GM23248 (cell line): ENCODE data around the gene NEURL4. TPM values are rescaled to one million over a fixed set of nuclear protein-coding genes. Genes with fewer than 3 reads are reported as not detected.

Source experiments
- DNase-seq: peaks from one replicate; pipeline ENCODE4 v3.0.0-alpha.2; 2015
- H2AFZ ChIP-seq: fragments of 200-600 bp; sonication (generic); 2 replicates; pipeline ENCODE4 v1.6.1; 2016; ENCODE audit warnings: antibody characterized with exemption
- H3F3A ChIP-seq: fragments of 200-600 bp; sonication (generic); 2 replicates; pipeline ENCODE4 v1.6.1; 2016; ENCODE audit warnings: mild to moderate bottlenecking, antibody characterized with exemption, mixed run types; ENCODE audit not compliant: insufficient read depth
- H3K27ac ChIP-seq: fragments of 200-600 bp; sonication (generic); 2 replicates; pipeline ENCODE4 v1.5.1; 2016; ENCODE audit warnings: mild to moderate bottlenecking
- H3K27me3 ChIP-seq: fragments of 200-600 bp; sonication (generic); replicated peaks from 2 replicates; pipeline ENCODE4 v1.6.1; 2016; ENCODE audit warnings: mild to moderate bottlenecking; ENCODE audit not compliant: insufficient read depth
- H3K36me3 ChIP-seq: fragments of 200-600 bp; sonication (generic); 2 replicates; pipeline ENCODE4 v1.6.1; 2016; ENCODE audit warnings: low read depth, mild to moderate bottlenecking
- H3K4me1 ChIP-seq: fragments of 200-600 bp; sonication (generic); 2 replicates; pipeline ENCODE4 v1.6.1; 2016; ENCODE audit warnings: mild to moderate bottlenecking; ENCODE audit not compliant: insufficient read depth
- H3K4me2 ChIP-seq: fragments of 200-600 bp; sonication (generic); one replicate; pipeline ENCODE4 v1.6.1; 2016; ENCODE audit warnings: mild to moderate bottlenecking; ENCODE audit not compliant: unreplicated experiment
- H3K4me3 ChIP-seq: fragments of 200-600 bp; sonication (generic); 2 replicates; pipeline ENCODE4 v1.5.1; 2016; ENCODE audit warnings: mild to moderate bottlenecking
- H3K79me2 ChIP-seq: fragments of 200-600 bp; sonication (generic); 2 replicates; pipeline ENCODE4 v1.6.1; 2016; ENCODE audit warnings: mild to moderate bottlenecking; ENCODE audit not compliant: insufficient read depth
- H3K9ac ChIP-seq: fragments of 200-600 bp; sonication (generic); 2 replicates; pipeline ENCODE4 v1.6.1; 2016; ENCODE audit warnings: mild to moderate bottlenecking
- H3K9me2 ChIP-seq: fragments of 200-600 bp; sonication (generic); 2 replicates; pipeline ENCODE4 v1.6.1; 2016; ENCODE audit warnings: mixed run types, mild to moderate bottlenecking, moderate library complexity; ENCODE audit not compliant: insufficient read depth
- H3K9me3 ChIP-seq: fragments of 200-600 bp; sonication (generic); one replicate; pipeline ENCODE4 v1.6.1; 2017; ENCODE audit warnings: low read depth
- H4K20me1 ChIP-seq: fragments of 200-600 bp; sonication (generic); 2 replicates; pipeline ENCODE4 v1.6.0; 2016; ENCODE audit not compliant: insufficient read depth
- EZH2 ChIP-seq: fragments of 200-600 bp; sonication (generic); IDR thresholded peaks from 2 replicates; pipeline ENCODE4 v1.6.1; 2018; ENCODE audit warnings: antibody characterized with exemption, mild to moderate bottlenecking; ENCODE audit not compliant: insufficient read depth, poor library complexity, severe bottlenecking
- EZH2phosphoT487 ChIP-seq: fragments of 200-600 bp; sonication (generic); IDR thresholded peaks from 2 replicates; pipeline ENCODE4 v1.6.1; 2018; ENCODE audit warnings: antibody characterized with exemption, moderate library complexity, mild to moderate bottlenecking, low read depth; ENCODE audit not compliant: insufficient read depth
- whole genome bisulfite sequencing, 2 experiments: methylation state at CpG; one replicate each; pipeline ENCODE4 v1.1.6; 2015 to 2017; ENCODE audit warnings: low lambda C conversion rate in 2 of 2, low coverage in 1 of 2; ENCODE audit errors: missing lambda C conversion rate in 2 of 2; 5-methylcytosine and 5-hydroxymethylcytosine counted together
- in situ Hi-C: fragments of 300-500 bp; cut with MboI; formaldehyde crosslinking; loops from 2 replicates; pipeline ENCODE4 v1.15.0; 2020
- polyA plus RNA-seq: library from polyadenylated mRNA; unstranded; fragments of >200 nt; fragmentation: Nextera tagmentation; extraction: Ambion mirVana; gene quantifications from 2 replicates; pipeline ENCODE4 v1.2.1, GENCODE V29; 2016
- total RNA-seq: library from RNA; depleted of rRNA; stranded (reverse); fragments of >200 nt; shearing (Covaris generic); gene quantifications from 2 replicates; pipeline ENCODE4 v1.2.3, GENCODE V29; 2014

NEURL4 gene
- total and polyA plus RNA-seq, 2 experiments from 2014 or later = 2.0 to 12.8 TPM

DNA sequence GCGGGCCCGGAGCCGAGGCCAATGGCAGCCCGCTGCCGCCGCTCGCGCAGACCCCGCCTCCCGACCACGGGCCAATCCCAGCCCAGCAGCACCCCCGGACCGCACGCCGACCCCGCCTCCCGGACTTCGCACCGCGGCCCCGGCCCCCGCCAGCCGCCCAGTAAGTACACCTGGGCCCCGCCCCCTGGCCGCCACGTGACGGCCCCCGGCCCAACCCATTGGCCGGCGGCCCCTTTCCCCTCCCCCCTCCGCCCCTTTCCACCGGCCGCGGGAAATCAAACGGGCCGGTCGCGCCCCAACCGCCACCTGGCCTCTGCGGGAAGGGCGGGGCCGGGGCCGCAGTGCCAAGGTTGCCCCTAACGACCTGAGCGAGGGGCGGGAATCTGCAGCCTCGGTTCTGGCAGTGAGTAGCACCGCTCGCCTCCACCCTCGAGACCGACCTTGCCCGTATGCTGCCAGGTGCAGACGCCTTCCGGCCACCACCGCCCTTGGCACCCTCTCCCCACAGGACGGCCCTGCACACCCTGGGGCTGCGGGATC lies 34.5 kb downstream of the NEURL4 start, which contains the start of gene YBX2:
TSS of gene YBX2 (minus strand) at position 26 of the 540 bp plus-strand sequence. CDS start 139 bp downstream, outside the sequence.
- WGBS, 2 experiments = 6 to 7% methylated on average over 17 to 54 of the region's 57 CpGs
- peak within 1 kb of the TSS; percentile 28 for H3K4me3 ChIP-seq
- H3K4me1 ChIP-seq = no peaks in the 10 kb centered on the region
- H3K36me3 ChIP-seq = no peaks in the 10 kb centered on the region
- peaks cover 5% of the 10 kb centered on the region; the same call in 1 of the 2 replicates for H3F3A ChIP-seq
- no peak within 1 kb of the TSS for H3K27ac ChIP-seq
- in situ Hi-C loops = no loop called here
- H3K27me3 ChIP-seq = peaks cover 21% of the 10 kb centered on the region
- H3K9ac ChIP-seq = no peak within 1 kb of the TSS
- peak within 1 kb of the TSS; percentile 18 for H3K4me2 ChIP-seq
- TF ChIP-seq EZH2phosphoT487 = no peak
- TF ChIP-seq EZH2 = no peak
- H3K9me2 ChIP-seq = no peaks in the 10 kb centered on the region
- DNase-seq = peak; percentile 52
- H3K9me3 ChIP-seq = no peaks in the 10 kb centered on the region
- H4K20me1 ChIP-seq = no peaks in the 10 kb centered on the region
- no peaks in the 10 kb centered on the region for H3K79me2 ChIP-seq
- no peak within 1 kb of the TSS for H2AFZ ChIP-seq

DNA sequence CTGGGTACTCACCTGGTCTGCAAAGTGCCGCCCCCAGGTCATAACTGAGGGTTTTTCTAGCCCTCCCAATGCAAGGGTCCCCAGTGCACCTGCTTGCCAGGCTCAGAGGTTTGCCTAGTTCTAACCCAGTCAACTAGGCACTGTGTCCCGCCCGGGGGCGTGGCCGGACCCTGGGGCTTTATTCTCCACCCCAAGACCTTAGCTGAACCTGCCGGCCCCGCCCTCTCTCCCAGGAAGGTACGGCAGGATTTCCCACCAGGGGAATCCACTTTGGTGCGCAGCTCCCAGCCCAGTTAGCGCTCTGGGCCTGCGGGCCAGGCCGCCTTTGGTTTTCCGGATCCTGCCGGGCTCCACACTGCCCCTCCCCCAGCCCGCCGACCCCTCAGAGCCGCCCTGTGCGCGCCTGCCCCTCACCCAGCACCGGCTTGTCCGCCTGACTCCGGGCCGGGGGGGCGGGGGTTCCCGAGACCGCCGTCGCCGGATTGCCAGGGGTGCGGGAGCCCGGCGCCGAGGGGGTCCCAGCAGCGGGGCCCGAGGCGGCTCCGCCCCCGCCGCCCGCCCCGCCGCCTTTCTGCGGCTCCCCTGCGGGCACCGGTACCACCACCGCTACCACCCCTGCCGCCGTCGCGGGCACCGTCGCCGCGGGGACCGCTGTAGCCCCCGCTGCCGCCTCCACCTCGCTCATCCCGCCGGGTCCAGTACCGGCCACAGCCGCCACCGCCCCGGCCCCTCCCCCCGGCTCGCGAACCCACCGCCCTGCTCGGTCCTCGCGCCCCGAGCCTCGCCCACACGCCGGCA lies 35.1 kb downstream of the NEURL4 start:
- DNase-seq = no peak
- Histone ChIP-seq H3K9me3 (no peaks in the 10 kb centered on the region), H3K4me2 (peak overlapping the region; percentile 18), H3K27me3 (peaks cover 21% of the 10 kb centered on the region), H3K79me2 (no peaks in the 10 kb centered on the region), H3K36me3 (no peaks in the 10 kb centered on the region), H3K4me3 (peak overlapping the region; percentile 28), H3K9ac (no peak overlapping the region), H3F3A (peaks cover 5% of the 10 kb centered on the region; the same call in 1 of the 2 replicates), H3K27ac (no peak overlapping the region), H3K4me1 (no peaks in the 10 kb centered on the region), H4K20me1 (no peaks in the 10 kb centered on the region), H2AFZ (no peak overlapping the region), H3K9me2 (no peaks in the 10 kb centered on the region)
- TF ChIP-seq EZH2phosphoT487 (no peak), EZH2 (peak; percentile 64)
- in situ Hi-C loops = no loop called here
- 5 to 9% methylated on average over 19 to 63 of the region's 75 CpGs for WGBS, 2 experiments

DNA sequence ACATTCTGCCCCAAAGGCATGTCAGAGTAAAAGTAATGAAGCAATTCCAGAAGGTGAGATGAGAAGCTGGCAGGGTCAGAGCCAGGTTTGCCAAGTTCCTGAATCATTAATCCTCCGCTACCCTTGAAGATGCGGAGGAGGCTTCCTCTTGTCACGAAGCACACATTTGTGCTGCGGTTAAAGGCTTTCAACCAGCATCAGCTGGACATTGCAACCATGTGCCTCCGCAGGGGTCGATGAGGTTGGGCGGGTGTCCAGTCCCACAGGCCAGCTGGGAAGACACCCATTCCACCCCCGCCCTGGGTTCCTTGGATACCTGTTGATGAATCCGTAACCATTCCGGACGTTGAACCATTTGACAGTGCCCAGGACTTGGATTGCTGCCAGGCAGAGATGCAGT lies 36.0 kb downstream of the NEURL4 start:
- WGBS, 2 experiments = 64% methylated on average over 11 of the region's 11 CpGs
- in situ Hi-C loops = no loop called here

DNA sequence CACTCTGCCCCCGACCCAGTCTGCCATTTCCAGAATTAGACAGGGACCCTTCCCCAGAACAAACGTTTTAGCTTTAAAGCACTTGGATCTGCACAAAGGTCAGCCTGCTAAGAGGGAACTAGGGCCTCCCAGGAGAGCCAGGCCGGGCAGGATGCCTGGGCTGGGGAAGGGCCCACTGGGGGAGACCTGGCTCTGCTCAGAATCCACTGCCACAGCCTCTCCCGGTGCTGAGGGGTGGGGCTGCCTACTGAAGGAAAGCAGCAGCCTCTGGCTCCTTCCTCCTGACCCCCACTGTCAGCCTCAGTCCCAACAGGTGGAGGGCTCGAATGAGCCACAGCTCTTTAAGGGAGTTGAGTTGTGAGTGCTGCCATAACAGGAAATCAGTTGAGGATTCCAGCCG lies 36.4 kb downstream of the NEURL4 start:
- H3K4me2 ChIP-seq = no peak overlapping the region
- DNase-seq = no peak
- in situ Hi-C loops = no loop called here
- peaks cover 26% of the 10 kb centered on the region for H3K27me3 ChIP-seq
- H3F3A ChIP-seq = peaks cover 5% of the 10 kb centered on the region; the same call in 1 of the 2 replicates
- WGBS, 2 experiments = 21 to 23% methylated on average over 6 of the region's 6 CpGs
- TF ChIP-seq EZH2 (no peak), EZH2phosphoT487 (no peak)
- no peak overlapping the region for H3K27ac ChIP-seq
- H3K9me2 ChIP-seq = no peaks in the 10 kb centered on the region
- H2AFZ ChIP-seq = no peak overlapping the region
- no peaks in the 10 kb centered on the region for H4K20me1 ChIP-seq
- H3K9me3 ChIP-seq = no peaks in the 10 kb centered on the region
- no peak overlapping the region for H3K4me3 ChIP-seq
- H3K79me2 ChIP-seq = no peaks in the 10 kb centered on the region
- H3K9ac ChIP-seq = no peak overlapping the region
- H3K36me3 ChIP-seq = no peaks in the 10 kb centered on the region
- H3K4me1 ChIP-seq = no peaks in the 10 kb centered on the region

More for the DNA sequence above, 36.0 kb downstream of the NEURL4 start:
- Histone ChIP-seq H3K9ac (no peak overlapping the region), H3K9me3 (no peaks in the 10 kb centered on the region), H2AFZ (no peak overlapping the region), H4K20me1 (no peaks in the 10 kb centered on the region), H3K4me1 (no peaks in the 10 kb centered on the region), H3K79me2 (no peaks in the 10 kb centered on the region), H3K4me2 (no peak overlapping the region), H3K27me3 (peaks cover 22% of the 10 kb centered on the region), H3K36me3 (no peaks in the 10 kb centered on the region), H3K27ac (no peak overlapping the region), H3K4me3 (no peak overlapping the region), H3F3A (peaks cover 5% of the 10 kb centered on the region; the same call in 1 of the 2 replicates), H3K9me2 (no peaks in the 10 kb centered on the region)
- TF ChIP-seq EZH2 (no peak), EZH2phosphoT487 (no peak)
- DNase-seq = peak; percentile 36
